Osteoblast (primary cell): ENCODE results near the gene ZMYM2. TPM values are rescaled to one million over a fixed set of nuclear protein-coding genes. Genes with fewer than 3 reads are reported as not detected.

Experiments used
- DNase-seq: peaks from one replicate; pipeline ENCODE4 v3.0.0; 2011; ENCODE audit warnings: low spot score, mixed read lengths; ENCODE audit not compliant: insufficient read length; ENCODE audit errors: missing footprints
- H2AFZ ChIP-seq: 2 replicates; pipeline ENCODE4 v1.6.0; 2011; ENCODE audit warnings: mild to moderate bottlenecking, low read length
- H3K27ac ChIP-seq: 2 replicates; pipeline ENCODE4 v1.5.1; 2011; ENCODE audit warnings: mild to moderate bottlenecking, low read depth, low read length, moderate library complexity
- H3K27me3 ChIP-seq: 2 replicates; pipeline ENCODE4 v1.6.0; 2012; ENCODE audit warnings: mild to moderate bottlenecking, control low read depth, inconsistent platforms, low read length, moderate library complexity; ENCODE audit not compliant: insufficient read depth
- H3K36me3 ChIP-seq: 2 replicates; pipeline ENCODE4 v1.5.1; 2011; ENCODE audit warnings: mild to moderate bottlenecking, low read length, control low read depth, moderate library complexity; ENCODE audit not compliant: insufficient read depth
- H3K4me1 ChIP-seq: 2 replicates; pipeline ENCODE4 v1.5.1; 2011; ENCODE audit warnings: mild to moderate bottlenecking, low read length, control low read depth, moderate library complexity; ENCODE audit not compliant: insufficient read depth
- H3K4me2 ChIP-seq: 2 replicates; pipeline ENCODE4 v1.6.0; 2011; ENCODE audit warnings: mild to moderate bottlenecking, low read length; ENCODE audit not compliant: insufficient read depth
- H3K4me3 ChIP-seq: fragments of 200-600 bp; sonication (generic); 3 replicates; pipeline ENCODE4 v1.5.1; 2012; ENCODE audit warnings: mild to moderate bottlenecking, low read length, inconsistent platforms; ENCODE audit not compliant: insufficient read depth
- H3K79me2 ChIP-seq: 2 replicates; pipeline ENCODE4 v1.6.0; 2012; ENCODE audit warnings: mild to moderate bottlenecking, low read length, control low read depth, inconsistent platforms; ENCODE audit not compliant: insufficient read depth
- H3K9me3 ChIP-seq: 2 replicates; pipeline ENCODE4 v1.5.1; 2011; ENCODE audit warnings: low read depth, low read length, control low read depth
- H4K20me1 ChIP-seq: 2 replicates; pipeline ENCODE4 v1.6.0; 2012; ENCODE audit warnings: mild to moderate bottlenecking, low read length, control low read depth; ENCODE audit not compliant: insufficient read depth
- total RNA-seq: library from RNA; depleted of rRNA; stranded (reverse); fragments of >200 nt; gene quantifications from 2 replicates; pipeline ENCODE4 v1.2.3, GENCODE V29; 2012
- TF ChIP-seq, protein P1 (sequence below): IDR thresholded peaks from 2 replicates; pipeline ENCODE4 v1.5.1; 2011; ENCODE audit warnings: mild to moderate bottlenecking, low read depth, low read length, moderate library complexity; ENCODE audit errors: extremely low read depth

The ZMYM2 gene
- total RNA-seq, 1 donor: 65.5 TPM

DNA sequence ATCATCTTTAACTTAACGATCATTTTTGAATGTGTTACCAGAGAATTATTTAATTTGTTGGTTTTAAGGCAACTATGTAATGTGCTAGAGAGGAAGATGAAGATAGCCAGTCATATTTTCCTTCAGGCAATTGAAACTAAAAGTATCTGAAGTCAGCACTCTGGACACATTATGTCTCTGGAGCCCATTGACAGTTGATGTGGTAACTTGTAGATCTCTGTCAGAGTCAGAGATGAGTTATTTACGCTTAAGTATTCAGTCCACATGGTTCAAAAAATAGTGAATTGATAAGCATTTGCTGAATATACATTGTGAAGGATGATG, 2.1 kb downstream of the ZMYM2 start:
- H3K79me2 ChIP-seq: peaks cover 60% of the 10 kb centered on the region
- H3K27ac ChIP-seq: no peak overlapping the region
- DNase-seq: peak; percentile 29
- H3K27me3 ChIP-seq: no peaks in the 10 kb centered on the region
- no peak overlapping the region for H2AFZ ChIP-seq
- peaks cover 44% of the 10 kb centered on the region for H4K20me1 ChIP-seq
- peak overlapping the region; percentile 97 for H3K4me2 ChIP-seq
- peaks cover 24% of the 10 kb centered on the region for H3K36me3 ChIP-seq
- TF ChIP-seq, protein P1, sequence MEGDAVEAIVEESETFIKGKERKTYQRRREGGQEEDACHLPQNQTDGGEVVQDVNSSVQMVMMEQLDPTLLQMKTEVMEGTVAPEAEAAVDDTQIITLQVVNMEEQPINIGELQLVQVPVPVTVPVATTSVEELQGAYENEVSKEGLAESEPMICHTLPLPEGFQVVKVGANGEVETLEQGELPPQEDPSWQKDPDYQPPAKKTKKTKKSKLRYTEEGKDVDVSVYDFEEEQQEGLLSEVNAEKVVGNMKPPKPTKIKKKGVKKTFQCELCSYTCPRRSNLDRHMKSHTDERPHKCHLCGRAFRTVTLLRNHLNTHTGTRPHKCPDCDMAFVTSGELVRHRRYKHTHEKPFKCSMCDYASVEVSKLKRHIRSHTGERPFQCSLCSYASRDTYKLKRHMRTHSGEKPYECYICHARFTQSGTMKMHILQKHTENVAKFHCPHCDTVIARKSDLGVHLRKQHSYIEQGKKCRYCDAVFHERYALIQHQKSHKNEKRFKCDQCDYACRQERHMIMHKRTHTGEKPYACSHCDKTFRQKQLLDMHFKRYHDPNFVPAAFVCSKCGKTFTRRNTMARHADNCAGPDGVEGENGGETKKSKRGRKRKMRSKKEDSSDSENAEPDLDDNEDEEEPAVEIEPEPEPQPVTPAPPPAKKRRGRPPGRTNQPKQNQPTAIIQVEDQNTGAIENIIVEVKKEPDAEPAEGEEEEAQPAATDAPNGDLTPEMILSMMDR: no peak
- H3K4me3 ChIP-seq: peak overlapping the region; percentile 86
- H3K4me1 ChIP-seq: peaks cover 30% of the 10 kb centered on the region
- H3K9me3 ChIP-seq: no peaks in the 10 kb centered on the region

DNA sequence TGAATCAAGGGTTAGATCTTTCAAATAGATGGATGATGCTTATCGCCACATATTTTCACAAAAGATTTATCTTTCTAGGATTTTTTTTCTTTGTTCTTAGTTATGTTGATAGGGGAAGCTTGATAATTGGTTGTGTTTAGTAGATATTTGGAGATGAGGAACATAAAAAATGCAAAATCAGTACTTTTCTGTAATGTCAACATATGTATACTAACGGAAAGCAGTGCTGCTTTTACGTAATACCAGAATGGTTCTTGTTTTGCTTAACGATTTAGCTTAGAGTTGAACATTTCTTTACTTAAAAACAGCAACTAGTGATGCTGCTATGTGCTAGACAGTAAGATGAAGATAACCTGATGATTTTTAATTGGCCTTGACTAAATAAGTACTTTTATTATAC, 3.0 kb downstream of the ZMYM2 start:
- TF ChIP-seq, protein P1: no peak
- Histone ChIP-seq H3K4me1 (peaks cover 30% of the 10 kb centered on the region), H3K9me3 (no peaks in the 10 kb centered on the region), H3K36me3 (peaks cover 27% of the 10 kb centered on the region), H3K27ac (no peak overlapping the region), H3K27me3 (no peaks in the 10 kb centered on the region), H4K20me1 (peaks cover 46% of the 10 kb centered on the region), H3K4me3 (peak overlapping the region; percentile 31), H3K79me2 (peaks cover 66% of the 10 kb centered on the region), H3K4me2 (peak overlapping the region; percentile 97), H2AFZ (no peak overlapping the region)
- peak; percentile 9 for DNase-seq

DNA sequence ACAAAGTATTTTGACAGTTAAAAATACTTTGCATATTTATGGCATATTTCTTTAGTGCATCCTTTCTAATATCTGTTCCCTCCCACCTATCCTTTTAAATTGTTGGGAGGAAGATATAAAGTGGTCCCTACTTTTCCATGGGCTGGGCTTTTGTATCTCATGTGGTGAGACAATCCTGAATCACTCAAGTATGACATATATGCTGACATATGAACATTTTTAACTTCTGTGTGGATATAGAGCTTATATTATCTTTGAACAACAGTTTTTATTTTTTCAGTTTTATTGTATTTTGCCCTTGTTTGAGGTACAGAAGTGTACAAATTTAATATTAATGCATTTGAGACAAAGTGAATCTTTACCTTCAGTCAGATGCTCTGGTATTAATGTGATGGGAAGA, 3.4 kb downstream of the ZMYM2 start:
- peak overlapping the region; percentile 97 for H3K4me2 ChIP-seq
- TF ChIP-seq, protein P1: no peak
- H3K4me1 ChIP-seq: peaks cover 30% of the 10 kb centered on the region
- H3K9me3 ChIP-seq: no peaks in the 10 kb centered on the region
- DNase-seq: peak; percentile 13
- H4K20me1 ChIP-seq: peaks cover 46% of the 10 kb centered on the region
- no peaks in the 10 kb centered on the region for H3K27me3 ChIP-seq
- no peak overlapping the region for H3K27ac ChIP-seq
- H3K36me3 ChIP-seq: peaks cover 31% of the 10 kb centered on the region
- no peak overlapping the region for H2AFZ ChIP-seq
- H3K4me3 ChIP-seq: peak overlapping the region; percentile 31
- peaks cover 71% of the 10 kb centered on the region for H3K79me2 ChIP-seq

DNA sequence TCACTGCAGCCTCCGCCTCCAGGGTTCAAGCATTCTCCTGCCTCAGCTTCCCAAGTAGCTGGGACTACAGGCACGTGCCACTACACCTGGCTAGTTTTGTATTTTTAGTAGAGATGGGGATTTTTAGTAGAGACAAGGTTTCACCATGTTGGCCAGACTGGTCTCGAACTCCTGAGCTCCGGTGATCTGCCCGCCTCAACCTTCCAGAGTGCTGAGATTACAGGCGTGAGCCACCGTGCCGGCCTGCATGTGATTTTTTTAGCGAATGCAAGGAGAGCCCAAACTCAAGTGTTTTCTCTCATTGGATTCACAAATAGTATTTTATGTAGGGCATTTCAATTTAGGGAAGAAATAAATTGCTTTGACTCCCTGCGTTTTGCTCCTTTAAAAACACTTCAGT, 4.4 kb downstream of the ZMYM2 start:
- H3K27ac ChIP-seq: no peak overlapping the region
- no peak overlapping the region for H3K4me3 ChIP-seq
- peaks cover 81% of the 10 kb centered on the region for H3K79me2 ChIP-seq
- H3K4me2 ChIP-seq: no peak overlapping the region
- peaks cover 53% of the 10 kb centered on the region for H4K20me1 ChIP-seq
- no peak overlapping the region for H2AFZ ChIP-seq
- H3K36me3 ChIP-seq: peaks cover 41% of the 10 kb centered on the region
- TF ChIP-seq, protein P1: no peak
- no peaks in the 10 kb centered on the region for H3K9me3 ChIP-seq
- peaks cover 30% of the 10 kb centered on the region for H3K4me1 ChIP-seq
- H3K27me3 ChIP-seq: no peaks in the 10 kb centered on the region
- no peak for DNase-seq
